IPS-18a (cell line): Measurements from ENCODE around the gene FOXL3.
"Not testable (repeated sequence)": the region's sequence is repeated elsewhere in the genome, so short reads cannot be mapped to it uniquely, and the experiment has no call there.

Experiments
- H3K27ac ChIP-seq: one replicate; pipeline ENCODE4 v1.5.1; 2013; ENCODE audit warnings: low read length
- H3K27me3 ChIP-seq: one replicate; pipeline ENCODE4 v1.6.1; 2013; ENCODE audit warnings: mild to moderate bottlenecking, low read length; ENCODE audit not compliant: control insufficient read depth, insufficient read depth
- H3K36me3 ChIP-seq: one replicate; pipeline ENCODE4 v1.6.1; 2013; ENCODE audit warnings: low read depth, low read length; ENCODE audit not compliant: control insufficient read depth
- H3K4me1 ChIP-seq: one replicate; pipeline ENCODE4 v1.6.1; 2013; ENCODE audit warnings: low read depth, low read length; ENCODE audit not compliant: control insufficient read depth
- H3K4me3 ChIP-seq: one replicate; pipeline ENCODE4 v1.5.1; 2013; ENCODE audit warnings: low read length
- H3K9ac ChIP-seq: one replicate; pipeline ENCODE4 v1.6.1; 2013; ENCODE audit warnings: mild to moderate bottlenecking, low read length, moderate library complexity
- H3K9me3 ChIP-seq: one replicate; pipeline ENCODE4 v1.6.1; 2013; ENCODE audit warnings: low read depth, low read length; ENCODE audit not compliant: control insufficient read depth

The FOXL3 gene

GRCh38 chr7:297141-297540 is 7.2 kb downstream of the FOXL3 start:
- H3K27me3 ChIP-seq: peaks cover 14% of the 10 kb centered on the region
- H3K9me3 ChIP-seq, H3K27ac ChIP-seq, H3K36me3 ChIP-seq, H3K4me1 ChIP-seq, H3K4me3 ChIP-seq, H3K9ac ChIP-seq: not testable (repeated sequence)

GRCh38 chr7:297611-298374 is 7.8 kb downstream of the FOXL3 start:
- Histone ChIP-seq H3K9ac (no peak overlapping the region), H3K36me3 (no peaks in the 10 kb centered on the region), H3K4me1 (no peaks in the 10 kb centered on the region), H3K27me3 (peaks cover 8% of the 10 kb centered on the region), H3K27ac (no peak overlapping the region), H3K4me3 (no peak overlapping the region), H3K9me3 (no peaks in the 10 kb centered on the region)

GRCh38 chr7:298375-298702 is 8.4 kb downstream of the FOXL3 start:
- Histone ChIP-seq H3K27me3 (peaks cover 2% of the 10 kb centered on the region), H3K4me1 (no peaks in the 10 kb centered on the region), H3K4me3 (no peak overlapping the region), H3K9me3 (no peaks in the 10 kb centered on the region), H3K9ac (no peak overlapping the region), H3K27ac (no peak overlapping the region), H3K36me3 (no peaks in the 10 kb centered on the region)

- no peaks in the 10 kb centered on the region for H3K36me3 ChIP-seq
- no peaks in the 10 kb centered on the region for H3K9me3 ChIP-seq
- no peak overlapping the region for H3K4me3 ChIP-seq
- H3K27me3 ChIP-seq: no peaks in the 10 kb centered on the region
- H3K9ac ChIP-seq: no peak overlapping the region
- H3K27ac ChIP-seq: no peak overlapping the region
- no peaks in the 10 kb centered on the region for H3K4me1 ChIP-seq
Observed at GRCh38 chr7:298743-299142, 8.8 kb downstream of the FOXL3 start.

GRCh38 chr7:299169-299568 is 9.2 kb downstream of the FOXL3 start:
- Histone ChIP-seq H3K27me3 (no peaks in the 10 kb centered on the region), H3K36me3 (no peaks in the 10 kb centered on the region), H3K4me3 (no peak overlapping the region), H3K4me1 (no peaks in the 10 kb centered on the region), H3K27ac (no peak overlapping the region), H3K9ac (no peak overlapping the region), H3K9me3 (no peaks in the 10 kb centered on the region)

GRCh38 chr7:299628-300027 is 9.7 kb downstream of the FOXL3 start:
- Histone ChIP-seq H3K4me3 (no peak overlapping the region), H3K36me3 (no peaks in the 10 kb centered on the region), H3K27ac (no peak overlapping the region), H3K4me1 (no peaks in the 10 kb centered on the region), H3K9me3 (no peaks in the 10 kb centered on the region), H3K9ac (no peak overlapping the region), H3K27me3 (no peaks in the 10 kb centered on the region)

- Histone ChIP-seq H3K4me3 (no peak overlapping the region), H3K4me1 (no peaks in the 10 kb centered on the region), H3K27me3 (no peaks in the 10 kb centered on the region), H3K36me3 (no peaks in the 10 kb centered on the region), H3K9ac (no peak overlapping the region), H3K9me3 (no peaks in the 10 kb centered on the region), H3K27ac (no peak overlapping the region)
Observed at GRCh38 chr7:300048-300447, 10.1 kb downstream of the FOXL3 start.

GRCh38 chr7:300546-301290 is 10.7 kb downstream of the FOXL3 start:
- Histone ChIP-seq H3K4me3 (no peak overlapping the region), H3K4me1 (no peaks in the 10 kb centered on the region), H3K9ac (no peak overlapping the region), H3K9me3 (no peaks in the 10 kb centered on the region), H3K36me3 (no peaks in the 10 kb centered on the region), H3K27me3 (no peaks in the 10 kb centered on the region), H3K27ac (no peak overlapping the region)

GRCh38 chr7:301291-302053 is 11.5 kb downstream of the FOXL3 start:
- no peaks in the 10 kb centered on the region for H3K36me3 ChIP-seq
- H3K9ac ChIP-seq: no peak overlapping the region
- H3K27ac ChIP-seq: no peak overlapping the region
- H3K4me3 ChIP-seq: no peak overlapping the region
- H3K4me1 ChIP-seq: no peaks in the 10 kb centered on the region
- no peaks in the 10 kb centered on the region for H3K27me3 ChIP-seq
- no peaks in the 10 kb centered on the region for H3K9me3 ChIP-seq

- no peaks in the 10 kb centered on the region for H3K36me3 ChIP-seq
- no peaks in the 10 kb centered on the region for H3K27me3 ChIP-seq
- H3K4me1 ChIP-seq: no peaks in the 10 kb centered on the region
- H3K9me3 ChIP-seq: no peaks in the 10 kb centered on the region
- H3K27ac ChIP-seq: no peak overlapping the region
- H3K9ac ChIP-seq: no peak overlapping the region
- H3K4me3 ChIP-seq: no peak overlapping the region
Observed at GRCh38 chr7:302054-302992, 12.4 kb downstream of the FOXL3 start.

- Histone ChIP-seq H3K9ac (no peak overlapping the region), H3K27me3 (no peaks in the 10 kb centered on the region), H3K4me3 (no peak overlapping the region)
Observed at GRCh38 chr7:303425-303824, 13.5 kb downstream of the FOXL3 start.

More at GRCh38 chr7:303425-303824, 13.5 kb downstream of the FOXL3 start:
- Histone ChIP-seq H3K4me1 (no peaks in the 10 kb centered on the region), H3K27ac (no peak overlapping the region), H3K36me3 (no peaks in the 10 kb centered on the region), H3K9me3 (no peaks in the 10 kb centered on the region)
